Measurements from ENCODE around the gene FBN3.

DNA sequence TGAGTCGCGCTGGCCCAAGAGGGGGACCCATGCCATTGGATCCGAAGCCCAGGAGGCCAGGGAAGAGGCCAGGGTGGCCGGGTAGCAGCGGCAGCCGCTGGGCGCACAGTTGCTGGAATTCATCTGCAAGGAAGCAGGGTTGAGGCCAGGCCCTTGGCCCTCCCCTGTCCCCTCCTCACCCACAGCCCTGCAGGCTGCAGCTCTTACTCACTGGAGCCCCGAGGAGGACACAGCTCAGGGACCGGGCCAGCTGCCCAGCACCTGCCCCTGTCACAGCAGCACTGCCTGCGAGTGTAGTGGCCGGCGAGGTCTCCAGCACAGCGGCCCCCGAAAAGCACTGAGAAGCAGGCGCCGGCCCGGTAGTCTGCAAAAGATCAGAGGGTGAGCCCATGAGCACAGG lies 11.2 kb downstream of the FBN3 start:
- TF ChIP-seq RAD21 (IDR thresholded peaks at IDR 0.05; ENCODE audit: low read depth) = no peak
- TF ChIP-seq, protein P1, sequence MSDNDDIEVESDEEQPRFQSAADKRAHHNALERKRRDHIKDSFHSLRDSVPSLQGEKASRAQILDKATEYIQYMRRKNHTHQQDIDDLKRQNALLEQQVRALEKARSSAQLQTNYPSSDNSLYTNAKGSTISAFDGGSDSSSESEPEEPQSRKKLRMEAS (IDR thresholded peaks at IDR 0.05) = no peak
- no peak for TF ChIP-seq TAF1 (IDR thresholded peaks at IDR 0.05; ENCODE audit: low read depth)
- TF ChIP-seq, protein P2, sequence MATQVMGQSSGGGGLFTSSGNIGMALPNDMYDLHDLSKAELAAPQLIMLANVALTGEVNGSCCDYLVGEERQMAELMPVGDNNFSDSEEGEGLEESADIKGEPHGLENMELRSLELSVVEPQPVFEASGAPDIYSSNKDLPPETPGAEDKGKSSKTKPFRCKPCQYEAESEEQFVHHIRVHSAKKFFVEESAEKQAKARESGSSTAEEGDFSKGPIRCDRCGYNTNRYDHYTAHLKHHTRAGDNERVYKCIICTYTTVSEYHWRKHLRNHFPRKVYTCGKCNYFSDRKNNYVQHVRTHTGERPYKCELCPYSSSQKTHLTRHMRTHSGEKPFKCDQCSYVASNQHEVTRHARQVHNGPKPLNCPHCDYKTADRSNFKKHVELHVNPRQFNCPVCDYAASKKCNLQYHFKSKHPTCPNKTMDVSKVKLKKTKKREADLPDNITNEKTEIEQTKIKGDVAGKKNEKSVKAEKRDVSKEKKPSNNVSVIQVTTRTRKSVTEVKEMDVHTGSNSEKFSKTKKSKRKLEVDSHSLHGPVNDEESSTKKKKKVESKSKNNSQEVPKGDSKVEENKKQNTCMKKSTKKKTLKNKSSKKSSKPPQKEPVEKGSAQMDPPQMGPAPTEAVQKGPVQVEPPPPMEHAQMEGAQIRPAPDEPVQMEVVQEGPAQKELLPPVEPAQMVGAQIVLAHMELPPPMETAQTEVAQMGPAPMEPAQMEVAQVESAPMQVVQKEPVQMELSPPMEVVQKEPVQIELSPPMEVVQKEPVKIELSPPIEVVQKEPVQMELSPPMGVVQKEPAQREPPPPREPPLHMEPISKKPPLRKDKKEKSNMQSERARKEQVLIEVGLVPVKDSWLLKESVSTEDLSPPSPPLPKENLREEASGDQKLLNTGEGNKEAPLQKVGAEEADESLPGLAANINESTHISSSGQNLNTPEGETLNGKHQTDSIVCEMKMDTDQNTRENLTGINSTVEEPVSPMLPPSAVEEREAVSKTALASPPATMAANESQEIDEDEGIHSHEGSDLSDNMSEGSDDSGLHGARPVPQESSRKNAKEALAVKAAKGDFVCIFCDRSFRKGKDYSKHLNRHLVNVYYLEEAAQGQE (IDR thresholded peaks at IDR 0.05; ENCODE audit: low read depth) = no peak
- TF ChIP-seq ZBTB7A (IDR thresholded peaks at IDR 0.05; ENCODE audit: low read depth) = no peak
- no peak for TF ChIP-seq CEBPB (IDR thresholded peaks at IDR 0.05)
- TF ChIP-seq CREB1 (IDR thresholded peaks at IDR 0.05; ENCODE audit: low read depth) = no peak
- TF ChIP-seq, protein P3, sequence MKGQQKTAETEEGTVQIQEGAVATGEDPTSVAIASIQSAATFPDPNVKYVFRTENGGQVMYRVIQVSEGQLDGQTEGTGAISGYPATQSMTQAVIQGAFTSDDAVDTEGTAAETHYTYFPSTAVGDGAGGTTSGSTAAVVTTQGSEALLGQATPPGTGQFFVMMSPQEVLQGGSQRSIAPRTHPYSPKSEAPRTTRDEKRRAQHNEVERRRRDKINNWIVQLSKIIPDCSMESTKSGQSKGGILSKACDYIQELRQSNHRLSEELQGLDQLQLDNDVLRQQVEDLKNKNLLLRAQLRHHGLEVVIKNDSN (IDR thresholded peaks at IDR 0.05) = no peak
- no peak for TF ChIP-seq NFIC (IDR thresholded peaks at IDR 0.05)
- TF ChIP-seq EP300 (IDR thresholded peaks at IDR 0.05; ENCODE audit: borderline replicate concordance) = no peak
- TF ChIP-seq YY1 (IDR thresholded peaks at IDR 0.05; ENCODE audit: low read depth) = no peak
